NK-92 (cell line): ENCODE results near the gene TRAPPC3L.

Source experiments
- DNase-seq: peaks from one replicate; lab custom pipeline; 2025; ENCODE audit not compliant: unreplicated experiment; lab: John Stamatoyannopoulos, UW

TRAPPC3L gene

GRCh38 chr6:116468293-116468692, 77.2 kb downstream of the TRAPPC3L start:
- no peak for DNase-seq

- no peak for DNase-seq
These were observed 78.0 kb downstream of the TRAPPC3L start for GRCh38 chr6:116467514-116467913.

DNA sequence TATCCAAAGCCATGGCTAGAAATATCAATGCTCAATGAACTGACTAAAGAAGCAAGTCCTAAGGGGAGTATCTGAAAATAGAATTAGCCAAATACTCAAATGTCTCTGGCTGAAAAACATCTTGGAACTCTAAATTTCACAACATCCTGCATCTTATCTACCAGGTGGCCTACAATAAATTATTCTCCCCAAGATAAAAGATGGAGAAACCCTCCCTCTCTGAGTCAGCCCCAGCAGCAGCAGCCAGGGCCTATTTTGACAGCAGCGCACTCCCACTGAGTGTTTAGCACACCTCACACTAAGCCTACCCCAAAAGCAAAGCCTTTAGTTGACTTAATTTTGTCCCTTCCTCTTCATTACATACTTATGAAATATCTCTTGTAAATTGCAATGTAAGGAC, 78.4 kb downstream of the TRAPPC3L start:
- DNase-seq: no peak

DNA sequence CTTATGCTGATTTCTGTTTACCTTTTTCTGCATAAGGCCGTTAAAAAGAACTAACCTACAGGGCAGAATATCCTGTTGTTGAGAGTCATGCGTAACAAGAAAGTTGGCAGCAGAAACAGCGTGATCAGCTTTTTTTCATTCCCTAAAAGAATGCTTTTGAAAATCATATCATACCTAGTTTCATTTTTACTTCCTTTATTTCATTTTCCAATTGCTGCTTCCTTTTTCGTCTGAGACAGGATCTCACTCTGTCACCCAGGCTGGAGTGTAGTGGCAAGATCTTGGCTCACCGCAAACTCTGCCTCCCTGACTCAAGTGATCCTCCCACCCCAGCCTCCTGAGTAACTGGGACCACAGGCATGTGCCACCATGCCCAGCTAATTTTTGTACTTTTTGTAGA, 80.2 kb downstream of the TRAPPC3L start:
- no peak for DNase-seq

GRCh38 chr6:116463301-116463700, 82.2 kb downstream of the TRAPPC3L start:
- DNase-seq: no peak

- no peak for DNase-seq
These were observed 83.3 kb downstream of the TRAPPC3L start for GRCh38 chr6:116461932-116462885.

- no peak for DNase-seq
These were observed 84.1 kb downstream of the TRAPPC3L start, which contains the start of gene CALHM6 for GRCh38 chr6:116461331-116461931. CALHM6 (plus strand) TSS chr6:116461375; CDS start chr6:116461930, 555 bp downstream.

DNA sequence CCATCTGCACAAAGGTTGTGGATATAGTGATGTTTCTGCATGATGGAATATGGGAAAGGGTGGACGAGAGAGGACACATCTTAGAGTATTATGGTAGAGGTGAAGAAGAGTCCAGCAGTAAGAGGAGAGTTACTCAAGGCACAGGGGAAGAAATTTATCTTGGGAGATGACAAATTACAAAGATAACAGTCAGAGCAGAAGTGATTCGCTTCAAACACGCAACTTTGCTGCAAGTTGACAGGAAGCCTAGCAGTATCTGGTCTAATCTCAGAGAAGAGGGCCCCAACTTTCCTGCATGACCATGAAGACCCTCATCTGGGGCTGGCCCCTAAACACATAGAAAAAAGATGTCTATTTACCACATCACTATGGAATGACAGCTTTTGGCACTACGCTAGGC, 85.6 kb downstream of the TRAPPC3L start:
- DNase-seq: no peak

- DNase-seq: no peak
These were observed 87.2 kb downstream of the TRAPPC3L start for GRCh38 chr6:116458264-116458663.

- DNase-seq: no peak
These were observed 88.6 kb downstream of the TRAPPC3L start for GRCh38 chr6:116456927-116457326.

- DNase-seq: no peak
These were observed 89.4 kb downstream of the TRAPPC3L start for GRCh38 chr6:116456106-116456505.

- no peak for DNase-seq
These were observed 93.0 kb downstream of the TRAPPC3L start for GRCh38 chr6:116452531-116452930.

DNA sequence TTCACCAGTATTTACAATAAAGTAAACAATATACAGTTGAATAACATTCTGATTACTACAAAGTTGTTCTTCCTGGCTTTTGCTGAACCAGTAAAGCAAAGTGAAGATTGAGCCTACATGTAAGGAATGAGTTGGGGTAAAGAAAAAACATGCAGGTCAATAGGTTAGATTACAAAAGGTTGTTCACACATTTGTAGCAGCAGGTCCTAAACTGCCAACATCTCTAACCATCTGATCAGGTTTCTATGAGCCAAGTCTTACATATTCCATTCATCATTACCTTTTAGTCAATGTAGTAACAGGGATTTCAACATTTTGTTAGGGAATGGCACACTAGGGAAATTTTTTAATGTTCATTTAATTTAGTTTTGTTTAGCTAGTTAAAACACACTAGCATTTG, 93.6 kb downstream of the TRAPPC3L start:
- no peak for DNase-seq

DNA sequence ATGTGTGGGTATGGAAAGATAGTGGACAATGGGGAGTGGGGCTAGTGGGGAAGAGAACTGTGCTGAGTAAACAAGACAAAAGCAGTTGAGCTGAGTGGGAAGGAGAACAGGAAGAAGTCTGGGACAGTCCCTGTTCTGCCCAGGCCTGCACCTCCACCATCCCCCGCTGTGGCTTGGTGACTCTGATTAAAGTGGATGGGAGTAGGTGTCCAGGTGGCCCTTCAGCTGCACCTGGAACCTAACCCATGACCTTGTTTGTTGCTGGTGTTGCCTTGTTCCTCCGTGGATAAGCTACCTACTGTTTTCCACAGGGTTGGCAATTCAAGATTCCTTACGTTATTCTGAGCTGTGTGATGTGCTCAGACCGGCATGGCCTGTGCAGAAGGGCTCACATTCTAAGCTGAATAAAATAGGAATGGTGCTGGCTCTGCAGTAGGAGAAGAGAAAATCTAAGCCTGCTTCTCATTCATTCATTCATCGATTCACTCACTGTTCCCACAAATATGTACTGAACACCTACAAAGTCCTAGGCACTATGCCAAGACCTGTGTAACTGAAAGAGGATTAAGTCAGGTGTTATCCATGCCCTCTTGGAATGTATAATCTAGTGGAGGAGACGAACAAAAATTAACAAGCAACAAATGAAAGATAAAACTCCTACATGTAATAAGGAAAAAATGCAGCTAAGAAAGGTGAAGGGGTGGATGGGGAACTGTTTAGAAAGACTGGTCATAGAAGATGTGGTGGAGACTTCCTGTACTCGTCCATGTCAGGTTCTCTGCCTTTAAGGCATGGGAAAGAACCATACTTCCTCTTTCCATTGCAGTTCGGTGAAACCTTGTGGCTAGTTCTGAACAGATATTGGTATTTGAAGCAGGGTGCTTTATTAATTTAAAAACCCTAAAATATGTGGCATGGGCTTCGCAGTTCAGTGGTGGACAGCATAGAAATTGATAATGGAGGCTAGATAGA, 94.4 kb downstream of the TRAPPC3L start:
- no peak for DNase-seq

DNA sequence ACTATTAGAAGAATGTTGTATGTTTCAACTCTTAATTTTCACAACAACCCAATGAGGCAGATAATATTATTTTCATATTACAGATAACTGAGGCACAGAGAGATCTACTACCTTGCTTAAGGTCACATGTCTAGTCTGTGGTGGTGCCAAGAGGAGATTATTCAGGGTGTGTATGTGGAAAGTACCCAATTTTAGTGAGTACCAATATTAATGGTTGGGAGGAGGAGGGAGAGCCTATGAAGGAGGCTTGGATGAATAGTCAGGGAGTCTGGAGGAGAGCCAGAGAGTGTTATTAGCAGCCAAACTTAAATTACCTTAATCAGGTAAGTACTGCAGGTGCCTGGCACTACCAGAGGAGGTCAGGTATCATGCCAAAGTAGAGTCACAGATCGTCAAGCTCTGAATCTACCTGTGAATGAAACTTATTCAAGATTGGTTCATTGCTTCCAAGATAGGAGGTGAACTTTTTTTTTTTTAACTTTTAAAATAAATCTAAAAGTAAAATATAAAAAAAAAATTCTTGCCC, 95.2 kb downstream of the TRAPPC3L start:
- DNase-seq: no peak

DNA sequence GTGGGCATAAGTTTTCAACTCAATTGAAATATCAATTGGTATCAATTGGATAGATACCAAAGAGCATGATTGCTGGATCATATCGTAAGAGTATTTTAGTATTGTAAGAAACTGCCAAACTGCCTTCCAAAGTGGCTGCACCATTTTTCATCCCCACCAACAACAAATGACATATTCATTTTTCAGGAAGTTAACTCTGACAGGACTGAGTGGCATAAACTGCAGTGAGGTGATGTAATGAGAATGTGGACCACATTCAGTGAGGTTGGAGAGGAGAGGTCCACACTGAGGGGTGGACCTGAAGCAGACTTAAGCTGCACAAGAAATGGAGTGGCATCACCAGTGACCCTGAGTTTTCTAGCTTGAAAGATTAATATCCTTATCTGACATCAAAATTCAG, 95.9 kb downstream of the TRAPPC3L start:
- DNase-seq: no peak

- no peak for DNase-seq
These were observed 97.9 kb downstream of the TRAPPC3L start for GRCh38 chr6:116447496-116448011.

DNA sequence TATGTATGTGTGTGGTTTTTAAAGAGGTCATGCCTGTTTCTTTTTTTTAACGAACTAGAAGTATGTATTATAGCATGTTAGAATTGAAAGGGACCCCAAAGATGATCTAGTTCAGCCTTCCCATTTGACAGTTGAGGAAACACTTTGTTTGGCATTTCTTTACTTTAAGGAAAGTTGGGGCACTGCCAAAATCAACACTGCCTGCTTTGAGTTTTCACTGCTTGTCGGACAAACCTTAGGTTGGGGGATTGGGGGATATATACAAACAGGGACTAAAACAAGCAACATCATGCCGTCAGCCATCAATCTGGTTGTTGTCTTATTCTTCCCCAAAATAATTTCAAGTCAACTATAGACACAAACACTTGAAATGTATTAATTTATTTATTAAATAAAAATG, 98.4 kb downstream of the TRAPPC3L start:
- no peak for DNase-seq

DNA sequence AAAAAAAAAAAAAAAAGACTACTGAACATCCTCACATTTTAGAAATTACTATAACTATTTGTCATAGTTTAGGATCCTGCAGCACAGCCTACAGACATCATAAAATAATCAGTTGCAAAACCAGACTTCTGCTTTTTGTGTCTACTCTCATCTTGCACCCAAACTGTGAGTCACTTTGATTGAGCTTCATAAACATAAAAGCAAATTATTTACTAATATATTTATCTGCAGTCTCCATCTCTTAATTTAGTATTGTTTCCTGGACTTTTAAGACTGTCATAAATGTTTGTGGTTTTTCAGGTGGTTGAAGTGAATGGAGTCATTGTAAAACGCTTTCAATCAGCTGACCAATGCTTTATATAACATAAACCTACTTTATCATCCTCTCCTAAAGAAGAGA, 99.1 kb downstream of the TRAPPC3L start:
- no peak for DNase-seq

GRCh38 chr6:116445102-116445501, 100.4 kb downstream of the TRAPPC3L start:
- DNase-seq: no peak
